ENCODE measurements around the gene MFSD6. TPM values are rescaled to one million over a fixed set of nuclear protein-coding genes. Genes with fewer than 3 reads are reported as not detected.
A peak's percentile ranks its signal among the peaks of the same experiment; 100 is the strongest.
"Not testable (repeated sequence)": the region's sequence is repeated elsewhere in the genome, so short reads cannot be mapped to it uniquely, and the experiment has no call there.

MFSD6 gene
- total RNA-seq (2013), result 11.2 TPM
- 10 to 100 TPM in 2 of 3 donors, 1 to 10 TPM in 1; 8.8 to 15.7 (median 12.9) TPM for polyA plus RNA-seq
- 22.9 and 24.5 TPM in 2 replicates for polyA minus RNA-seq
- total RNA-seq, result 5.9 to 37.1 (median 34.4) reads per million in 11 experiments

DNA sequence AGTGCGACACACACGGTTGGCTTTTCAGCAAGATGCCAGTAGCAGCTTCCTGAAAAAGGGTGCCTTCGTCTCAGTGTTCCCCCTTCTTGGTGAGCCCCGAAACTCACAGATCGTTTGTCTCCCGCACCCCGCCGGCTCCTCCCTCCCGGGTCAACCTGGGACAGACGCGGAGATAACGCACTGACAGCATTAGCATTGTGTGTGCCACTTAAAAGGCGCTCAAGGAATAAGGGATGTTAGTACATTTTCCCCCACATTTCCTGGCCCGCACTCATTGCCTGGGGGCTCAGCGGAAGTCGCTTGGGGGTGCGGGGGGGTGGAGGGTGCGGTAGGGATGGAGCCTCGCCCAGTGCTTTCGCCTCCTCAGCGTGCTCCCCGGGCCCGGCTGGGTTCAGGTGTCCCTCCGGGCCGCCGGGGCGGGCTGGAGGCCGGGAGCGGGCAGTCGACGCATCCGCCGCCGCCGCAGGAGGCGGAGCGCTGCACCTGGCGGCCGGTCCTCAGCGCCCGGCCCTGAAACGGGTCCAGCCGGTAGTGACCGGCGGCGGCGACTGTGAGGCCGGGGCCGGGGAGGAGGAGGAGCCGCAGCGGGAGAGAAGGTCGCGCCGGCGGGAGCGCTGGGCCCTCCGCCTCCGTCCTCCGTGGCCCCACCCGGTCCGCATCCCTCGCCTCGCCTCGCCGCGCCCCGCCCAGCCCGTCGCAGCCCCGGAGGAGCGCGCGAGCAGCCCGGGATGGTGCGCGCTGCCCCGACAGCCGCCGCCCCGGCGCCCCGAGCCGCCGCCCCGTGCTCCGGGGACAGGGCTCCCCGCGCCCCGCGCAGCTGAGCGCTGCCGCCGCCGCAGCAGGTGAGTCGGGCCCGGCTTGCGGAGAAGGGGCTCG, at the start of gene MFSD6:
Gene MFSD6 (plus strand): TSS at position 694 of the 876 bp plus-strand sequence. CDS start 27,675 bp downstream, outside the sequence.
- no peaks in the 10 kb centered on the region for H3K27me3 ChIP-seq (ENCODE audit: control insufficient read depth in 2 of 2, insufficient read depth in 2 of 2, low read length in 2 of 2)
- Mint-ChIP-seq H3K9me3 (no peaks in the 10 kb centered on the region), H3K36me3 (peaks cover 0 to 2% of the 10 kb centered on the region in 2 donors), H3K4me3 (peak within 1 kb of the TSS; percentile 82 to 89), H3K4me1 (peaks cover 31% of the 10 kb centered on the region), H3K27me3 (ENCODE audit: low read depth in 3 of 3) (peaks cover 1 to 7% (median 5%) of the 10 kb centered on the region in 3 donors), H3K27ac (peak within 1 kb of the TSS; percentile 73 to 91 (median 79))
- TF ChIP-seq, protein P1, sequence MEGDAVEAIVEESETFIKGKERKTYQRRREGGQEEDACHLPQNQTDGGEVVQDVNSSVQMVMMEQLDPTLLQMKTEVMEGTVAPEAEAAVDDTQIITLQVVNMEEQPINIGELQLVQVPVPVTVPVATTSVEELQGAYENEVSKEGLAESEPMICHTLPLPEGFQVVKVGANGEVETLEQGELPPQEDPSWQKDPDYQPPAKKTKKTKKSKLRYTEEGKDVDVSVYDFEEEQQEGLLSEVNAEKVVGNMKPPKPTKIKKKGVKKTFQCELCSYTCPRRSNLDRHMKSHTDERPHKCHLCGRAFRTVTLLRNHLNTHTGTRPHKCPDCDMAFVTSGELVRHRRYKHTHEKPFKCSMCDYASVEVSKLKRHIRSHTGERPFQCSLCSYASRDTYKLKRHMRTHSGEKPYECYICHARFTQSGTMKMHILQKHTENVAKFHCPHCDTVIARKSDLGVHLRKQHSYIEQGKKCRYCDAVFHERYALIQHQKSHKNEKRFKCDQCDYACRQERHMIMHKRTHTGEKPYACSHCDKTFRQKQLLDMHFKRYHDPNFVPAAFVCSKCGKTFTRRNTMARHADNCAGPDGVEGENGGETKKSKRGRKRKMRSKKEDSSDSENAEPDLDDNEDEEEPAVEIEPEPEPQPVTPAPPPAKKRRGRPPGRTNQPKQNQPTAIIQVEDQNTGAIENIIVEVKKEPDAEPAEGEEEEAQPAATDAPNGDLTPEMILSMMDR (IDR thresholded peaks at IDR 0.05), result no peak
- peaks cover 38 to 55% of the 10 kb centered on the region in 2 donors for H3K4me1 ChIP-seq (ENCODE audit: control insufficient read depth in 1 of 2, insufficient read depth in 2 of 2, low read length in 2 of 2)
- H3K9me3 ChIP-seq (replicated peaks in 1 of 2; ENCODE audit: control insufficient read depth in 1 of 2, insufficient read depth in 1 of 2, low read length in 2 of 2), result no peaks in the 10 kb centered on the region
- under 1% methylated on average over 90 of the region's 98 CpGs for WGBS (ENCODE audit: insufficient coverage)
- peak in 2 of 3 donors; percentile 21 to 27 for DNase-seq
- intact Hi-C loops (cut with micrococcal nuclease), result no loop called here
- H3K27ac ChIP-seq (ENCODE audit: low read depth in 1 of 2, low read length in 2 of 2), result peak within 1 kb of the TSS; percentile 62 to 93
- H3K9ac ChIP-seq (ENCODE audit: insufficient read depth, low read length, poor library complexity, severe bottlenecking), result peak within 1 kb of the TSS; percentile 84
- peak within 1 kb of the TSS; percentile 91 for H2AFZ ChIP-seq (ENCODE audit: insufficient read depth, low read depth, low read length, poor library complexity, severe bottlenecking)
- H3K4me3 ChIP-seq (replicated peaks in 1 of 3; ENCODE audit: low read depth in 2 of 3, low read length in 3 of 3), result peak within 1 kb of the TSS; percentile 58 to 91 (median 83)
- H3K79me2 ChIP-seq (ENCODE audit: insufficient read depth, low read length), result peaks cover 36% of the 10 kb centered on the region
- H3K4me2 ChIP-seq (replicated peaks; ENCODE audit: extremely low read depth, low read length, poor library complexity, severe bottlenecking), result peak within 1 kb of the TSS; percentile 86
- no peaks in the 10 kb centered on the region for H3K36me3 ChIP-seq (replicated peaks in 1 of 2; ENCODE audit: control insufficient read depth in 1 of 2, insufficient read depth in 2 of 2, low read length in 2 of 2)
- H4K20me1 ChIP-seq (ENCODE audit: insufficient read depth, low read length), result no peaks in the 10 kb centered on the region

GRCh38 chr2:190358655-190359448, 49.3 kb upstream of the MFSD6 start:
- H4K20me1 ChIP-seq (ENCODE audit: insufficient read depth, low read length); H3K27me3 Mint-ChIP-seq (ENCODE audit: low read depth in 3 of 3); DNase-seq; H3K4me3 Mint-ChIP-seq; intact Hi-C loops (cut with micrococcal nuclease); H3K9me3 ChIP-seq (replicated peaks in 1 of 2; ENCODE audit: control insufficient read depth in 1 of 2, insufficient read depth in 1 of 2, low read length in 2 of 2); H3K4me1 ChIP-seq (ENCODE audit: control insufficient read depth in 1 of 2, insufficient read depth in 2 of 2, low read length in 2 of 2); H2AFZ ChIP-seq (ENCODE audit: insufficient read depth, low read depth, low read length, poor library complexity, severe bottlenecking); H3K27ac ChIP-seq (ENCODE audit: low read depth in 1 of 2, low read length in 2 of 2); H3K27me3 ChIP-seq (ENCODE audit: control insufficient read depth in 2 of 2, insufficient read depth in 2 of 2, low read length in 2 of 2); H3K4me3 ChIP-seq (replicated peaks in 1 of 3; ENCODE audit: low read depth in 2 of 3, low read length in 3 of 3); H3K9me3 Mint-ChIP-seq; H3K9ac ChIP-seq (ENCODE audit: insufficient read depth, low read length, poor library complexity, severe bottlenecking); H3K4me2 ChIP-seq (replicated peaks; ENCODE audit: extremely low read depth, low read length, poor library complexity, severe bottlenecking); H3K79me2 ChIP-seq (ENCODE audit: insufficient read depth, low read length): not testable (repeated sequence)
- 93% methylated on average over 3 of the region's 8 CpGs for WGBS (ENCODE audit: insufficient coverage)
- H3K36me3 Mint-ChIP-seq, result peaks cover 25 to 32% of the 10 kb centered on the region in 2 donors
- H3K36me3 ChIP-seq (replicated peaks in 1 of 2; ENCODE audit: control insufficient read depth in 1 of 2, insufficient read depth in 2 of 2, low read length in 2 of 2), result peaks cover 24 to 41% of the 10 kb centered on the region in 2 donors
- peak overlapping the region in 1 of 7 donors; percentile 25 for H3K27ac Mint-ChIP-seq
- H3K4me1 Mint-ChIP-seq, result peaks cover 19% of the 10 kb centered on the region
